ENCODE results near the gene TPST1. TPM values are rescaled to one million over a fixed set of nuclear protein-coding genes. Genes with fewer than 3 reads are reported as not detected.

The TPST1 gene
- total RNA-seq, 4 donors from 2014 or later = 24.5 to 60.4 (median 28.2) TPM

GRCh38 chr7:66237906-66238772 is 33.0 kb downstream of the TPST1 start:
- Histone ChIP-seq H3K9me3 (no peaks in the 10 kb centered on the region), H3K36me3 (no peaks in the 10 kb centered on the region), H3K27me3 (no peaks in the 10 kb centered on the region), H3K27ac (no peak overlapping the region), H3K4me1 (peaks cover 0 to 9% of the 10 kb centered on the region in 2 donors), H3K4me3 (replicated peaks in 1 of 3) (no peak overlapping the region)
- intact Hi-C loops (cut with DNase I) = no loop called here
- DNase-seq = no peak
- TF ChIP-seq POLR2A (IDR thresholded peaks at IDR 0.05) = no peak
- WGBS, 2 donors = 66 to 67% methylated on average over 6 of the region's 6 CpGs

GRCh38 chr7:66238773-66239466 is 33.8 kb downstream of the TPST1 start:
- no peak for DNase-seq
- Histone ChIP-seq H3K4me3 (replicated peaks in 1 of 3) (no peak overlapping the region), H3K27me3 (no peaks in the 10 kb centered on the region), H3K4me1 (peaks cover 0 to 9% of the 10 kb centered on the region in 2 donors), H3K9me3 (no peaks in the 10 kb centered on the region), H3K36me3 (no peaks in the 10 kb centered on the region), H3K27ac (no peak overlapping the region)
- intact Hi-C loops (cut with DNase I) = no loop called here
- WGBS, 2 donors = 86% methylated on average over 5 of the region's 5 CpGs
- TF ChIP-seq POLR2A (IDR thresholded peaks at IDR 0.05) (no peak), CTCF (IDR thresholded peaks at IDR 0.05) (no peak)

DNA sequence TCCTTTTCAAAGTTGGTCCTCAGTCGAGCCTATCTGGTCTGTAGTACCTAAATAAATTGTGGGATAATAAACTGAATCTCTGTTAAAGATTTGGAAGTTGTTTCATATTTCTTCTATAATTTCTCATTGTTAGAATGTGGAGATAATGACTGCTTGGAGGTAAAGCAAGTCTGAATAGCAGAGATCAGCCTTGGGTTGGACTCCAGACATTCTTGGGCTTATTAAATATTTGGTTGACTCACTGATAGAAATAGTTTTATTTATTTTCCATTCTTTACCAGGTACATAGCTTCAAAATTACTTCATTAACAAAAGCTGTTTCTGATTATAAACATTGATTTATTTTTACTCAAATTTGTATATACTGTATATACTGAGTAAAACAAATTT is 34.3 kb downstream of the TPST1 start:
- WGBS, 2 donors = 83 to 85% methylated on average over 1 of the region's 1 CpG
- H3K9me3 ChIP-seq = no peaks in the 10 kb centered on the region
- no peak overlapping the region for H3K4me3 ChIP-seq (replicated peaks in 1 of 3)
- H3K27ac ChIP-seq = no peak overlapping the region
- no peak for DNase-seq
- no peaks in the 10 kb centered on the region for H3K27me3 ChIP-seq
- H3K4me1 ChIP-seq = peaks cover 0 to 9% of the 10 kb centered on the region in 2 donors
- TF ChIP-seq POLR2A (IDR thresholded peaks at IDR 0.05) (no peak), CTCF (IDR thresholded peaks at IDR 0.05) (no peak)
- H3K36me3 ChIP-seq = no peaks in the 10 kb centered on the region
- intact Hi-C loops (cut with DNase I) = no loop called here

DNA sequence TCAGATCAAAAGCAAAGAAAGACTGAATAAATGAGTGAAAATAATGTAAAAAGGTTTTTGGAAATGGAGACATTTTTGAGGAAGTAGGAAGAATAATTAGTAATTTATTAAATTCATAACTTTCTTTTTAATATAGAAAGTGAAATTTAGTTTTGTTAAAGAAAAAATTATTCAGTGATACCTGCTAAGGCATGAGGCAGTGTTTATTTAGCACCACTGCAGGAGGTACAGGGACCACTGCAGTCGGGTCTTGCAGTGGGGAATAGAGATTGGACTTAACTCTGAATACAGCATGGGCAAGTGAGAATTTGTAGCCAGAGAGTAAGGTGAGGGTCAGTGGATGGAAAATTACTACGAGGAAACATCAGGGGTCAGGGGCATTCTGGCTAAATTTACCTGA is 39.9 kb downstream of the TPST1 start:
- no peaks in the 10 kb centered on the region for H3K36me3 ChIP-seq
- H3K4me3 ChIP-seq (replicated peaks in 1 of 3) = no peak overlapping the region
- H3K4me1 ChIP-seq = no peaks in the 10 kb centered on the region
- TF ChIP-seq POLR2A (IDR thresholded peaks at IDR 0.05) (no peak), CTCF (IDR thresholded peaks at IDR 0.05) (no peak)
- H3K9me3 ChIP-seq = no peaks in the 10 kb centered on the region
- 70 to 79% methylated on average over 2 of the region's 2 CpGs for WGBS, 2 donors
- H3K27ac ChIP-seq = no peak overlapping the region
- no peaks in the 10 kb centered on the region for H3K27me3 ChIP-seq
- intact Hi-C loops (cut with DNase I) = no loop called here
- no peak for DNase-seq

- Histone ChIP-seq H3K27me3 (no peaks in the 10 kb centered on the region), H3K36me3 (no peaks in the 10 kb centered on the region), H3K9me3 (no peaks in the 10 kb centered on the region), H3K27ac (no peak overlapping the region), H3K4me1 (no peaks in the 10 kb centered on the region), H3K4me3 (replicated peaks in 1 of 3) (no peak overlapping the region)
- DNase-seq = no peak
- 89 to 91% methylated on average over 2 of the region's 2 CpGs for WGBS, 2 donors
- TF ChIP-seq POLR2A (IDR thresholded peaks at IDR 0.05) (no peak), CTCF (IDR thresholded peaks at IDR 0.05) (no peak)
- intact Hi-C loops (cut with DNase I) = no loop called here
These were observed 41.5 kb downstream of the TPST1 start for GRCh38 chr7:66246554-66247171.

All from thyroid gland (tissue), 4 donors.